Tibial artery (tissue), 4 donors: Measurements from ENCODE around the gene CRYBA2.

Experiments used
- DNase-seq, 2 donors: peaks; one replicate each; pipeline ENCODE4 v3.0.0-alpha.2; 2019
- H3K27ac ChIP-seq, 2 donors: fragments of 200-600 bp; sonication (generic) in 1 of 2; 1 replicate in 1 of 2; 2 replicates in 1 of 2; pipeline ENCODE4 v1.5.1; 2018 to 2019; ENCODE audit warnings: mild to moderate bottlenecking in 1 of 2
- H3K27me3 ChIP-seq, 2 donors: fragments of 200-600 bp; sonication (generic) in 1 of 2; one replicate each; pipeline versions ENCODE4 v1.5.1 to v1.6.0; 2016 to 2019
- H3K36me3 ChIP-seq, 3 donors: fragments of 200-600 bp; sonication (generic) in 2 of 3; one replicate each; pipeline ENCODE4 v1.5.1; 2016 to 2019; ENCODE audit warnings: mild to moderate bottlenecking in 2 of 3
- H3K4me1 ChIP-seq, 4 donors: fragments of 200-600 bp; sonication (generic) in 2 of 4; 1 replicate in 3 of 4; 2 replicates in 1 of 4; pipeline ENCODE4 v1.5.1; 2016 to 2019
- H3K4me3 ChIP-seq, 2 donors: fragments of 200-600 bp; sonication (generic) in 1 of 2; 1 replicate in 1 of 2; 2 replicates in 1 of 2; pipeline ENCODE4 v1.5.1; 2018 to 2019; ENCODE audit warnings: mild to moderate bottlenecking in 2 of 2
- H3K9me3 ChIP-seq, 3 donors: fragments of 200-600 bp; sonication (generic) in 1 of 3; one replicate each; pipeline ENCODE4 v1.5.1; 2016 to 2019
- intact Hi-C: fragments of 100-400 bp; cut with DNase I; formaldehyde crosslinking; loops from one replicate; pipeline ENCODE4 v1.15.0; 2023; ENCODE audit warnings: low total_unique reads
- TF ChIP-seq, protein P1 (sequence below), 2 experiments: fragments of 200-600 bp in 1 of 2; fragments of 450-650 bp in 1 of 2; IDR thresholded peaks; one replicate each; pipeline ENCODE4 v1.5.1; 2017 to 2019; ENCODE audit warnings: antibody characterized with exemption in 2 of 2, mild to moderate bottlenecking in 1 of 2, moderate library complexity in 1 of 2

The CRYBA2 gene

DNA sequence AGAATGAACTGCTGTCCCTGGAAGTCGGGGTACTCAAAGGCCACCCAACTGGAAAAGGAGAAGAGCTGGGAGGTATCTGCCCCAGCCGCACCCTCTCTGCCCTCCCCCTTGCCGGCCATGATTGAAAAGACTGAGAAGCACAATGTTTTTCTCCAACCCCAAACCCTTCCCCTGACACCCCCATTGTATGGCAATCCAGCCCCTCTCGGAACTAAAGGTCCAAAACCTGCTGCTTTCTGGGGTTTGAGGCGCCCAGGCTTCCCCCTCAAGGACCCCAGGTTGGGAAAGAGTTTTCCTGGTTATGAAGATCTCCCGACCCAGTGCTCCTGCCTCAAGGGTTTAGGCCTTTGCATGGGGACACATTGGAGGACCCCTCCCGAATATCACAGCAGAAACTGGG is 1.0 kb downstream of the CRYBA2 start:
- Histone ChIP-seq H3K36me3 (no peaks in the 10 kb centered on the region), H3K4me3 (no peak overlapping the region), H3K4me1 (peaks cover 0 to 35% (median 29%) of the 10 kb centered on the region in 4 donors), H3K27ac (no peak overlapping the region), H3K27me3 (peaks cover 14 to 100% of the 10 kb centered on the region in 2 donors), H3K9me3 (no peaks in the 10 kb centered on the region)
- TF ChIP-seq, protein P1, sequence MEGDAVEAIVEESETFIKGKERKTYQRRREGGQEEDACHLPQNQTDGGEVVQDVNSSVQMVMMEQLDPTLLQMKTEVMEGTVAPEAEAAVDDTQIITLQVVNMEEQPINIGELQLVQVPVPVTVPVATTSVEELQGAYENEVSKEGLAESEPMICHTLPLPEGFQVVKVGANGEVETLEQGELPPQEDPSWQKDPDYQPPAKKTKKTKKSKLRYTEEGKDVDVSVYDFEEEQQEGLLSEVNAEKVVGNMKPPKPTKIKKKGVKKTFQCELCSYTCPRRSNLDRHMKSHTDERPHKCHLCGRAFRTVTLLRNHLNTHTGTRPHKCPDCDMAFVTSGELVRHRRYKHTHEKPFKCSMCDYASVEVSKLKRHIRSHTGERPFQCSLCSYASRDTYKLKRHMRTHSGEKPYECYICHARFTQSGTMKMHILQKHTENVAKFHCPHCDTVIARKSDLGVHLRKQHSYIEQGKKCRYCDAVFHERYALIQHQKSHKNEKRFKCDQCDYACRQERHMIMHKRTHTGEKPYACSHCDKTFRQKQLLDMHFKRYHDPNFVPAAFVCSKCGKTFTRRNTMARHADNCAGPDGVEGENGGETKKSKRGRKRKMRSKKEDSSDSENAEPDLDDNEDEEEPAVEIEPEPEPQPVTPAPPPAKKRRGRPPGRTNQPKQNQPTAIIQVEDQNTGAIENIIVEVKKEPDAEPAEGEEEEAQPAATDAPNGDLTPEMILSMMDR (IDR thresholded peaks at IDR 0.05) = no peak
- DNase-seq = no peak
- intact Hi-C loops = no loop called here

DNA sequence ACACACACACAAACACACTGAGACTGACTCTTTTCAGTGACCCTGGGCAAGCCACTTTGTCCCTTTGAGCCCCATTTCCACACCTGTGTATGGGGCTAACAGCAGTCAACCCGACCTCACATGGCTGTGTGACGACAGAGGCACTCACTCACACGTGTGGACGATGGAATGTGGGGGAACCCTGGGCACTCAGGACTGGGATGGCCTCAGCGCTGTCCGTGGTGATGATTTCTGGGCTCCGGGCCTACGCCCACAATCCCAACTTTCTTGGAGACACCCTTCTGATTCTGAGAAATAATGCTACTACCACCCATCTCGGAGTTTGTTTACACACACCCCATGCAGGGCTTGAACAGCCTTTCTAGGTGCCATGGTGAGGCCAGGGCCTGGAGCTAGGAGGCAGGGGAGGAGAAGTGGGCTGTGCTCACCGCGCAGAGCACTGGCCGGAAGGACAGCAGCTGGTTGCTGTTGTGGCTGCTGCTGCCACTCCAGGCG is 1.5 kb downstream of the CRYBA2 start:
- Histone ChIP-seq H3K27ac (no peak overlapping the region), H3K4me3 (no peak overlapping the region), H3K36me3 (no peaks in the 10 kb centered on the region), H3K9me3 (no peaks in the 10 kb centered on the region), H3K27me3 (peaks cover 14 to 100% of the 10 kb centered on the region in 2 donors), H3K4me1 (peaks cover 0 to 35% (median 29%) of the 10 kb centered on the region in 4 donors)
- intact Hi-C loops = no loop called here
- no peak for DNase-seq
- TF ChIP-seq, protein P1 (IDR thresholded peaks at IDR 0.05) = no peak

DNA sequence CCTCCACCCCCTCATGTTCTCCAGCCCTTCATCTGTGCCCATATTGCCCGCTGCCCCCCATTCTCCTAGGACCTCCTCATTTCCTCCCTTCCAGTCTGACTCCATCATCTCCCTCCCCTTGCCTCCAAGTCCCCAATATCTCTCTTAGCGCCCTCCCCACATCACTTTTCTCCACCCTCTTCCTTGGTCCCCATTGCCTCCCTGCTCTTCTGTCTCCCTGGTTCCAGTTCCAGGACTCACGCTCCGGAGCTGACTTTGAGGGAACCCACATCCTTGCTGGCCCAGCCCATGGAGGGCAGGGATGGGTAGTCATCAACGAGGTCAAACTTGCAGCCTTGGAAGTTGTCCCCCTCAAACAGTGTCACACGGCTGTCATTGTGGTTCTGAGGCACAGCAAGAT is 2.6 kb downstream of the CRYBA2 start:
- no peak overlapping the region for H3K27ac ChIP-seq
- H3K4me3 ChIP-seq = no peak overlapping the region
- TF ChIP-seq, protein P1 (IDR thresholded peaks at IDR 0.05) = no peak
- H3K9me3 ChIP-seq = no peaks in the 10 kb centered on the region
- H3K4me1 ChIP-seq = peaks cover 0 to 26% (median 21%) of the 10 kb centered on the region in 4 donors
- DNase-seq = no peak
- no peaks in the 10 kb centered on the region for H3K36me3 ChIP-seq
- intact Hi-C loops = no loop called here
- H3K27me3 ChIP-seq = peaks cover 12 to 100% of the 10 kb centered on the region in 2 donors

DNA sequence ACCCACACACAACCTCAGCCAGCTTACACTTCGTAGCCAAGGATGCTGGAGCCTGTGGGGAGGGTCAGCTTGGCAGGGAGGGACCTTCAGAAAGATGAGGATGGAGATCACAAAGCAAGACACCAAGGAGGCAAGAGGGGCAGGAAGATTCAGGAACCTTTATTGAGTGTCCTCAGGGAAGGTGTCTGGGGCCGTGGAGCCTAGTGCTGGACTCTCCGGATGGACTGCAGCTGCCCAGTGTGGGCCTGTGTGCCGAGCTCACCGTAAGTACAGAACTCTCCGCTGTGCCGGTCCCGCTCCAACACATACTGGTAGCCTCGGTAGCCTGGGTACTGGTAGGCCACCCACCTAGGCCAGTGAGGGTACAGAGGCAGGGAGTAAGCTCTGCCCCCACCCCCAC is 3.2 kb downstream of the CRYBA2 start:
- DNase-seq = no peak
- TF ChIP-seq, protein P1 (IDR thresholded peaks at IDR 0.05) = no peak
- H3K4me1 ChIP-seq = peaks cover 0 to 26% (median 25%) of the 10 kb centered on the region in 4 donors
- peaks cover 11 to 100% of the 10 kb centered on the region in 2 donors for H3K27me3 ChIP-seq
- H3K27ac ChIP-seq = no peak overlapping the region
- no peaks in the 10 kb centered on the region for H3K36me3 ChIP-seq
- H3K4me3 ChIP-seq = no peak overlapping the region
- intact Hi-C loops = no loop called here
- H3K9me3 ChIP-seq = no peaks in the 10 kb centered on the region

DNA sequence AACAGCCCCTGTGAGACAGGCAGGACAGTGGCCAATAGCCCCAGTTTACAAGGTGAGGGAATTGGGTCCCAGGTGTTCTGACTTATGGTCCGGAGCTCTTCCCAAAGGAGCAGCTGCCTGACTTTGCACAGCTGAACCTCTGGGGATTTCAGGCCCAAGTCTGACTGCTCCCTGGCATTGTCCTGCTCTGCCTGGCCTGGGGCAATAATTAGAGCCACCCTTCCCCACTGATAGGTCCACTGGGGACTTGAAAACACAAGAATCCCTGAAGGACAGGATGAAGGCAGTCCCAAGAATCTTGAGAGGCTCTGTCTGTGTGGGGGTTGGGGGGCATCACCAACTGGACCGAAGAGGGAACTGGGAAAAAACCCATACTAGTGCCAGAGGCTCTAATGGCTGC is 4.6 kb downstream of the CRYBA2 start:
- Histone ChIP-seq H3K4me3 (no peak overlapping the region), H3K4me1 (peaks cover 0 to 34% (median 32%) of the 10 kb centered on the region in 4 donors), H3K27me3 (peaks cover 6 to 100% of the 10 kb centered on the region in 2 donors), H3K9me3 (no peaks in the 10 kb centered on the region), H3K27ac (no peak overlapping the region), H3K36me3 (no peaks in the 10 kb centered on the region)
- TF ChIP-seq, protein P1 (IDR thresholded peaks at IDR 0.05) = no peak
- DNase-seq = no peak
- intact Hi-C loops = no loop called here

DNA sequence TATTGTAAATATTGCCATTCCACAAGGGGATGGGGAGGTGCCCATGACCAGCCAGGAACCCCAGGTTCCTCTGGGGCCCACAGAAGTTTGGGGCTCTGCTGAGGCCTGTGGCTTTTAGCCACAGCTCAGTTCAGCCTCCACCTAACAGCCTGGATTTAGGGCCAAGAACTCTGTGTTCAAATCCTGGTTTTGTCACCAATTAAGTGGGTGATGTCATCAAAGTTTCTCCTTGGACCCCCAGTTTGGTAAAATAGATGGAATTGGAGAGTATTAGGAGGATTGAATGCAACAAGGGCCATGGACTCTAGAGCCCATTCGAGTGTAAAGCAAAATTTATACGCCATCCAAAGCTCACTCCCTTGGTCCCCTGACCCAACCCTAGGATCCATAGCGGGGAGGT is 5.1 kb downstream of the CRYBA2 start:
- no peak overlapping the region for H3K27ac ChIP-seq
- no peak overlapping the region for H3K4me3 ChIP-seq
- TF ChIP-seq, protein P1 (IDR thresholded peaks at IDR 0.05) = no peak
- H3K9me3 ChIP-seq = no peaks in the 10 kb centered on the region
- intact Hi-C loops = no loop called here
- no peaks in the 10 kb centered on the region for H3K36me3 ChIP-seq
- H3K27me3 ChIP-seq = peaks cover 4 to 100% of the 10 kb centered on the region in 2 donors
- no peak for DNase-seq
- H3K4me1 ChIP-seq = peaks cover 0 to 30% (median 27%) of the 10 kb centered on the region in 4 donors
